Loucy (cell line): ENCODE results near the gene SUPT20HL2.

Experiments used
- CTCF ChIP-seq: fragments of 200-600 bp; sonication (generic); conservative IDR thresholded peaks from 2 replicates; pipeline ENCODE4 v1.5.1; 2014; ENCODE audit warnings: mild to moderate bottlenecking, antibody characterized with exemption, low read length
- EZH2phosphoT487 ChIP-seq: fragments of 200-600 bp; IDR thresholded peaks from 2 replicates; pipeline ENCODE4 v1.6.1; 2018; ENCODE audit warnings: antibody characterized with exemption, mild to moderate bottlenecking, moderate library complexity, borderline replicate concordance

GRCh38 chrX:24283127-24283794 lies 30.6 kb downstream of the SUPT20HL2 start:
- TF ChIP-seq CTCF: no peak
- TF ChIP-seq EZH2phosphoT487: no peak
